HepG2 (cell line): ENCODE measurements around the gene DDTL. TPM values are rescaled to one million over a fixed set of nuclear protein-coding genes. Genes with fewer than 3 reads are reported as not detected.

Experiments used
- ATAC-seq: fragments of 200-7000 bp; cut with Tn5 transposase; 3 replicates; pipeline ENCODE4 v1.9.1; 2020; ENCODE audit warnings: mild to moderate bottlenecking, moderate library complexity
- BruUV-seq: library from RNA; stranded (reverse); fragments of 400-500 nt; replicated peaks from 2 replicates; lab custom pipeline; 2021; lab: Mats Ljungman, UMichigan
- CTCF ChIA-PET: fragments of 300-600 bp; formaldehyde crosslinking; extraction: SDS; loops from one replicate; lab custom pipeline; 2021; ENCODE audit warnings: low total read pairs, inconsistent platforms, low intra/inter-chr PET ratio; lab: Yijun Ruan, JAX
- POLR2A ChIA-PET: fragments of 350-600 bp; sonication (Branson Sonifier 250); formaldehyde crosslinking; loops from one replicate; lab custom pipeline; 2020; ENCODE audit warnings: antibody characterized with exemption, inconsistent platforms; lab: Yijun Ruan, JAX
- DNase-seq: peaks from one replicate; pipeline ENCODE4 v3.0.0-alpha.2; 2015; ENCODE audit warnings: low spot score
- FAIRE-seq: peaks from 3 replicates; lab custom pipeline; 2011; peaks lifted over from hg19 to GRCh38; lab: Jason Lieb, UNC
- H2AFZ ChIP-seq: one replicate; pipeline ENCODE4 v1.6.1; 2011; ENCODE audit warnings: low read length, inconsistent platforms
- H3K27ac ChIP-seq: fragments of 300-600 bp; 3 replicates; pipeline ENCODE4 v1.8.0; 2011; ENCODE audit warnings: mixed run types, mild to moderate bottlenecking, mixed read lengths, low read length, inconsistent platforms; ENCODE audit not compliant: insufficient read depth; ENCODE audit errors: extremely low read length
- H3K27me3 ChIP-seq, 2 experiments: fragments of 200-600 bp in 1 of 2; 2 replicates in 1 of 2; 3 replicates in 1 of 2; pipeline versions ENCODE4 v1.6.0 to v1.8.0; 2011; ENCODE audit warnings: low read length in 2 of 2, mild to moderate bottlenecking in 2 of 2, moderate library complexity in 2 of 2, inconsistent platforms in 1 of 2; ENCODE audit not compliant: insufficient read depth in 2 of 2, control insufficient read depth in 1 of 2
- H3K36me3 ChIP-seq, 2 experiments: fragments of 200-600 bp in 1 of 2; replicated peaks in 1 of 2; 2 replicates in 1 of 2; 3 replicates in 1 of 2; pipeline versions ENCODE4 v1.5.1 to v1.8.0; 2011; ENCODE audit warnings: low read length in 2 of 2, inconsistent platforms in 1 of 2; ENCODE audit not compliant: insufficient read depth in 2 of 2, control insufficient read depth in 1 of 2
- H3K4me1 ChIP-seq: 2 replicates; pipeline ENCODE4 v1.5.1; 2012; ENCODE audit warnings: low read length, inconsistent platforms; ENCODE audit not compliant: insufficient read depth
- H3K4me2 ChIP-seq: 2 replicates; pipeline ENCODE4 v1.6.0; 2011; ENCODE audit warnings: low read depth, low read length, inconsistent platforms
- H3K4me3 ChIP-seq, 3 experiments: fragments of 200-600 bp in 1 of 3; sonication (generic), shearing (Covaris generic) in 1 of 3; replicated peaks in 1 of 3; 2 replicates each; pipeline ENCODE4 v1.5.1; 2011 to 2016; ENCODE audit warnings: low read length in 3 of 3, inconsistent platforms in 2 of 3, low read depth in 2 of 3, mild to moderate bottlenecking in 2 of 3, control low read depth in 1 of 3, mixed read lengths in 1 of 3; ENCODE audit not compliant: insufficient read depth in 1 of 3
- H3K79me2 ChIP-seq: one replicate; pipeline ENCODE4 v1.6.1; 2011; ENCODE audit warnings: low read length, inconsistent platforms; ENCODE audit not compliant: insufficient read depth
- H3K9ac ChIP-seq: 2 replicates; pipeline ENCODE4 v1.6.0; 2011; ENCODE audit warnings: mild to moderate bottlenecking, low read depth, low read length, inconsistent platforms; ENCODE audit not compliant: insufficient read depth
- H3K9me3 ChIP-seq: 2 replicates; pipeline ENCODE4 v1.5.1; 2012; ENCODE audit warnings: mild to moderate bottlenecking, low read length
- H4K20me1 ChIP-seq: 2 replicates; pipeline ENCODE4 v1.6.0; 2011; ENCODE audit warnings: inconsistent platforms, mild to moderate bottlenecking, low read length, moderate library complexity; ENCODE audit not compliant: insufficient read depth
- CEBPG ChIP-seq: IDR thresholded peaks from 2 replicates; pipeline ENCODE4 v1.6.1; 2016
- MIER3 ChIP-seq: IDR thresholded peaks from 2 replicates; pipeline ENCODE4 v1.6.1; 2016; ENCODE audit warnings: missing compliant biosample characterization, borderline replicate concordance
- NFE2 ChIP-seq: sonication (generic); formaldehyde crosslinking; IDR thresholded peaks from 2 replicates; pipeline ENCODE4 v1.4.0; 2020; ENCODE audit warnings: missing genetic modification reagents
- NFYB ChIP-seq: sonication (generic); formaldehyde crosslinking; IDR thresholded peaks from 2 replicates; pipeline ENCODE4 v1.4.0; 2020; ENCODE audit warnings: missing genetic modification reagents
- STAT5B ChIP-seq: sonication (generic); formaldehyde crosslinking; IDR thresholded peaks from 2 replicates; pipeline ENCODE4 v1.4.0; 2020; ENCODE audit warnings: missing genetic modification reagents
- TRIM24 ChIP-seq: sonication (generic); formaldehyde crosslinking; IDR thresholded peaks from 2 replicates; pipeline ENCODE4 v1.8.0; 2022; ENCODE audit warnings: mild to moderate bottlenecking, missing genetic modification reagents
- ZBTB20 ChIP-seq: sonication (generic); formaldehyde crosslinking; IDR thresholded peaks from 2 replicates; pipeline ENCODE4 v1.8.1; 2023; ENCODE audit warnings: missing genetic modification reagents, low read depth, mild to moderate bottlenecking, borderline replicate concordance
- ZNF207 ChIP-seq: fragments of 450-650 bp; IDR thresholded peaks from 2 replicates; pipeline ENCODE4 v1.6.1; 2016; ENCODE audit warnings: antibody characterized with exemption, borderline replicate concordance
- ZNF225 ChIP-seq: sonication (generic); formaldehyde crosslinking; IDR thresholded peaks from 2 replicates; pipeline ENCODE4 v1.4.0; 2020; ENCODE audit warnings: mild to moderate bottlenecking, missing genetic modification reagents
- WGBS: methylation state at CpG from one replicate; pipeline ENCODE4 v1.1.6; 2017; ENCODE audit warnings: low lambda C conversion rate; 5-methylcytosine and 5-hydroxymethylcytosine counted together
- in situ Hi-C: cut with HindIII; loops from 2 replicates; pipeline ENCODE4 v1.10.0; 2017; ENCODE audit warnings: low pct_unique_long_range_greater_than_20kb; ENCODE audit not compliant: extremely low pct_ligation_motif_present
- intact Hi-C: fragments of 100-400 bp; cut with micrococcal nuclease; formaldehyde crosslinking; loops from one replicate; pipeline ENCODE4 v1.10.0; 2022; ENCODE audit not compliant: unreplicated experiment
- polyA plus RNA-seq, 8 experiments: library from polyadenylated mRNA; depleted of rRNA in 3 of 8; stranded (reverse) in 7 of 8; unstranded in 1 of 8; fragments of >200 nt; fragmentation: Illumina TruSeq in 4 of 8; extraction: Trizol in 4 of 8; gene quantifications; 2 replicates each; pipeline versions ENCODE4 v1.2.1 to v1.2.3, GENCODE V29; 2011 to 2016; ENCODE audit warnings: low read depth in 4 of 8, missing spikeins in 1 of 8, mixed read lengths in 1 of 8; ENCODE audit not compliant: insufficient read depth in 1 of 8
- total RNA-seq, 5 experiments: library from RNA; depleted of rRNA; stranded (reverse); fragments of >200 nt; fragmentation: Illumina TruSeq; extraction: Trizol; gene quantifications; 2 replicates each; pipeline ENCODE4 v1.2.3, GENCODE V29; 2016; ENCODE audit warnings: low read depth in 1 of 5
- TF ChIP-seq, protein P1 (sequence below): sonication (generic); formaldehyde crosslinking; IDR thresholded peaks from 2 replicates; pipeline ENCODE4 v1.4.0; 2020; ENCODE audit warnings: mild to moderate bottlenecking, missing genetic modification reagents
- TF ChIP-seq, protein P2 (sequence below): sonication (generic); formaldehyde crosslinking; IDR thresholded peaks from 2 replicates; pipeline ENCODE4 v1.9.0; 2022; ENCODE audit warnings: low read depth, missing genetic modification reagents
- TF ChIP-seq, protein P3 (sequence below): sonication (generic); formaldehyde crosslinking; IDR thresholded peaks from 2 replicates; pipeline ENCODE4 v1.4.0; 2020; ENCODE audit warnings: mild to moderate bottlenecking, low read depth, missing genetic modification reagents
- TF ChIP-seq, protein P4 (sequence below): sonication (generic); formaldehyde crosslinking; IDR thresholded peaks from 2 replicates; pipeline ENCODE4 v1.8.0; 2022; ENCODE audit warnings: low read depth, missing genetic modification reagents

DDTL gene
- total and polyA plus RNA-seq, 2 of the 13 experiments (the other 11 are each of a cell fraction or from before 2014, with no cell fraction given): 0.31 TPM; not detected in 1

DNA sequence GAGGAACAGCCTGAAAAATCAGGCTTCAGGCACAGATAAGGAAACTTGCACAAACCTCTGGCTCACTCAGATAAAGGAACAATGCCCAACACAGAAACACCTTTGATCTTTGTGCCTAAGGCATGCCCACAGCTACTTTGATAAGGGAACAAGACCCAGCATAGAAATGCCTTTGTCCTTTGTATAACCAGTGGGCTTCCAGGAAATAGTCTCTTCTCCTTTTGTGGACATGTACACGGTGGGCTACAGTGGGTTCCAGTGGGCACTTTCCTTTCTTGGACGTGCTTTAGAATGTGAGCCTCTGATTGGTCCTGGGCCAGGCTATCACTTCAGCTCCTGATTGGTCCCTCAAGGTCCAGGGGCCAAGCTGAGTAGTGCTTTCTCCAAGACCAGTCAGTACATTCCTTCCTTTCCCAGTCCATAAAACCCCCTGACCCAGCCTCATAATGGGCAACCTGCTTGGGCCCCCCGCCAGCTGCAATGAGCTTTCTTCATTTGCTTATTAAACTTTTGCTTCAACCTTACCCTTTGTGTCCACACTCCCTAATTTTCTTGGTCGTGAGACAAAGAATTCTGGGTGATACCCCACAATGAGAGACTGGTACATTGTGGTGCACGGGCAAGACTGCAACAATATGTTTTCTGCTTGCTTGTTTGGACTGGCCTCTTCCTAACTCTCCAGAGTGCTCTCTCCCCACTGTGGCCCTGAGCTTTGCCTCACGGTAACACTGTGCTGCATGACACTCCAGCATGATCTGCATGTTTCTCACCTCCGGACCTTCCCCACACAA is 42.7 kb downstream of the DDTL start:
- peak overlapping the region; percentile 32 for H2AFZ ChIP-seq
- peak overlapping the region; percentile 17 to 95 (median 18); a peak in 5 of 6 replicates for H3K4me3 ChIP-seq
- H3K27ac ChIP-seq: peak overlapping the region; percentile 87
- H3K4me1 ChIP-seq: peaks cover 68% of the 10 kb centered on the region
- in situ Hi-C loops: loop anchor here (5.0 kb wide), 1 partner anchor 72 kb away; no protein-coding TSS in a partner anchor
- H3K36me3 ChIP-seq: no peaks in the 10 kb centered on the region
- CTCF ChIA-PET: no interaction called here
- peak overlapping the region; percentile 73 for H3K9ac ChIP-seq
- no peaks in the 10 kb centered on the region for H3K9me3 ChIP-seq
- intact Hi-C loops: no loop called here
- peak; percentile 97 for DNase-seq
- H3K4me2 ChIP-seq: peak overlapping the region; percentile 86
- peak; percentile 96 for FAIRE-seq
- H4K20me1 ChIP-seq: no peaks in the 10 kb centered on the region; the same call in 1 of the 2 replicates
- 11% methylated on average over 7 of the region's 7 CpGs for WGBS
- H3K79me2 ChIP-seq: peaks cover 29% of the 10 kb centered on the region
- no TSS peak for BruUV-seq
- peak; percentile 26 for ATAC-seq
- POLR2A ChIA-PET: interaction anchor here (1.0 to 2.5 kb wide), 10 partner anchors 8 to 152 kb away, joined by 3 to 17 read pairs (median 5); partner anchors contain the start of genes MIF and SLC2A11
- no peaks in the 10 kb centered on the region; a peak in 1 of 5 replicates for H3K27me3 ChIP-seq
- TF ChIP-seq ZBTB20 (CRISPR knock-in tag) (no peak; the same call in 1 of the 2 replicates), CEBPG (CRISPR knock-in tag) (0 out of 2 replicates have a peak, but pooled peaks have one; percentile 22), ZNF207 (no peak), STAT5B (CRISPR knock-in tag) (no peak), TRIM24 (CRISPR knock-in tag) (no peak), NFYB (CRISPR knock-in tag) (peak; percentile 62), ZNF225 (CRISPR knock-in tag) (no peak), MIER3 (no peak), NFE2 (CRISPR knock-in tag) (no peak)
- TF ChIP-seq, protein P1, sequence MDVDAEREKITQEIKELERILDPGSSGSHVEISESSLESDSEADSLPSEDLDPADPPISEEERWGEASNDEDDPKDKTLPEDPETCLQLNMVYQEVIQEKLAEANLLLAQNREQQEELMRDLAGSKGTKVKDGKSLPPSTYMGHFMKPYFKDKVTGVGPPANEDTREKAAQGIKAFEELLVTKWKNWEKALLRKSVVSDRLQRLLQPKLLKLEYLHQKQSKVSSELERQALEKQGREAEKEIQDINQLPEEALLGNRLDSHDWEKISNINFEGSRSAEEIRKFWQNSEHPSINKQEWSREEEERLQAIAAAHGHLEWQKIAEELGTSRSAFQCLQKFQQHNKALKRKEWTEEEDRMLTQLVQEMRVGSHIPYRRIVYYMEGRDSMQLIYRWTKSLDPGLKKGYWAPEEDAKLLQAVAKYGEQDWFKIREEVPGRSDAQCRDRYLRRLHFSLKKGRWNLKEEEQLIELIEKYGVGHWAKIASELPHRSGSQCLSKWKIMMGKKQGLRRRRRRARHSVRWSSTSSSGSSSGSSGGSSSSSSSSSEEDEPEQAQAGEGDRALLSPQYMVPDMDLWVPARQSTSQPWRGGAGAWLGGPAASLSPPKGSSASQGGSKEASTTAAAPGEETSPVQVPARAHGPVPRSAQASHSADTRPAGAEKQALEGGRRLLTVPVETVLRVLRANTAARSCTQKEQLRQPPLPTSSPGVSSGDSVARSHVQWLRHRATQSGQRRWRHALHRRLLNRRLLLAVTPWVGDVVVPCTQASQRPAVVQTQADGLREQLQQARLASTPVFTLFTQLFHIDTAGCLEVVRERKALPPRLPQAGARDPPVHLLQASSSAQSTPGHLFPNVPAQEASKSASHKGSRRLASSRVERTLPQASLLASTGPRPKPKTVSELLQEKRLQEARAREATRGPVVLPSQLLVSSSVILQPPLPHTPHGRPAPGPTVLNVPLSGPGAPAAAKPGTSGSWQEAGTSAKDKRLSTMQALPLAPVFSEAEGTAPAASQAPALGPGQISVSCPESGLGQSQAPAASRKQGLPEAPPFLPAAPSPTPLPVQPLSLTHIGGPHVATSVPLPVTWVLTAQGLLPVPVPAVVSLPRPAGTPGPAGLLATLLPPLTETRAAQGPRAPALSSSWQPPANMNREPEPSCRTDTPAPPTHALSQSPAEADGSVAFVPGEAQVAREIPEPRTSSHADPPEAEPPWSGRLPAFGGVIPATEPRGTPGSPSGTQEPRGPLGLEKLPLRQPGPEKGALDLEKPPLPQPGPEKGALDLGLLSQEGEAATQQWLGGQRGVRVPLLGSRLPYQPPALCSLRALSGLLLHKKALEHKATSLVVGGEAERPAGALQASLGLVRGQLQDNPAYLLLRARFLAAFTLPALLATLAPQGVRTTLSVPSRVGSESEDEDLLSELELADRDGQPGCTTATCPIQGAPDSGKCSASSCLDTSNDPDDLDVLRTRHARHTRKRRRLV (CRISPR knock-in tag): no peak
- TF ChIP-seq, protein P2, sequence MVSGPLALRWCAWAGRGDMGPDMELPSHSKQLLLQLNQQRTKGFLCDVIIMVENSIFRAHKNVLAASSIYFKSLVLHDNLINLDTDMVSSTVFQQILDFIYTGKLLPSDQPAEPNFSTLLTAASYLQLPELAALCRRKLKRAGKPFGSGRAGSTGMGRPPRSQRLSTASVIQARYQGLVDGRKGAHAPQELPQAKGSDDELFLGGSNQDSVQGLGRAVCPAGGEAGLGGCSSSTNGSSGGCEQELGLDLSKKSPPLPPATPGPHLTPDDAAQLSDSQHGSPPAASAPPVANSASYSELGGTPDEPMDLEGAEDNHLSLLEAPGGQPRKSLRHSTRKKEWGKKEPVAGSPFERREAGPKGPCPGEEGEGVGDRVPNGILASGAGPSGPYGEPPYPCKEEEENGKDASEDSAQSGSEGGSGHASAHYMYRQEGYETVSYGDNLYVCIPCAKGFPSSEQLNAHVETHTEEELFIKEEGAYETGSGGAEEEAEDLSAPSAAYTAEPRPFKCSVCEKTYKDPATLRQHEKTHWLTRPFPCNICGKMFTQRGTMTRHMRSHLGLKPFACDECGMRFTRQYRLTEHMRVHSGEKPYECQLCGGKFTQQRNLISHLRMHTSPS (CRISPR knock-in tag): peak; percentile 83
- TF ChIP-seq, protein P3, sequence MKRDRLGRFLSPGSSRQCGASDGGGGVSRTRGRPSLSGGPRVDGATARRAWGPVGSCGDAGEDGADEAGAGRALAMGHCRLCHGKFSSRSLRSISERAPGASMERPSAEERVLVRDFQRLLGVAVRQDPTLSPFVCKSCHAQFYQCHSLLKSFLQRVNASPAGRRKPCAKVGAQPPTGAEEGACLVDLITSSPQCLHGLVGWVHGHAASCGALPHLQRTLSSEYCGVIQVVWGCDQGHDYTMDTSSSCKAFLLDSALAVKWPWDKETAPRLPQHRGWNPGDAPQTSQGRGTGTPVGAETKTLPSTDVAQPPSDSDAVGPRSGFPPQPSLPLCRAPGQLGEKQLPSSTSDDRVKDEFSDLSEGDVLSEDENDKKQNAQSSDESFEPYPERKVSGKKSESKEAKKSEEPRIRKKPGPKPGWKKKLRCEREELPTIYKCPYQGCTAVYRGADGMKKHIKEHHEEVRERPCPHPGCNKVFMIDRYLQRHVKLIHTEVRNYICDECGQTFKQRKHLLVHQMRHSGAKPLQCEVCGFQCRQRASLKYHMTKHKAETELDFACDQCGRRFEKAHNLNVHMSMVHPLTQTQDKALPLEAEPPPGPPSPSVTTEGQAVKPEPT (CRISPR knock-in tag): no peak
- TF ChIP-seq, protein P4, sequence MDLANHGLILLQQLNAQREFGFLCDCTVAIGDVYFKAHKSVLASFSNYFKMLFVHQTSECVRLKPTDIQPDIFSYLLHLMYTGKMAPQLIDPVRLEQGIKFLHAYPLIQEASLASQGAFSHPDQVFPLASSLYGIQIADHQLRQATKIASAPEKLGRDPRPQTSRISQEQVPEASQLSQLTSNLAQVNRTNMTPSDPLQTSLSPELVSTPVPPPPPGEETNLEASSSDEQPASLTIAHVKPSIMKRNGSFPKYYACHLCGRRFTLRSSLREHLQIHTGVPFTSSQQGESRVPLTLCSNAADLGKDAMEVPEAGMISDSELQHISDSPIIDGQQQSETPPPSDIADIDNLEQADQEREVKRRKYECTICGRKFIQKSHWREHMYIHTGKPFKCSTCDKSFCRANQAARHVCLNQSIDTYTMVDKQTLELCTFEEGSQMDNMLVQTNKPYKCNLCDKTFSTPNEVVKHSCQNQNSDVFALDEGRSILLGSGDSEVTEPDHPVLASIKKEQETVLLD (CRISPR knock-in tag): peak; percentile 34; the same call in 1 of the 2 replicates
